GM21737 (cell line): Measurements from ENCODE around the gene GPATCH2L.

Experiments
- ATAC-seq: cut with Tn5 transposase; IDR thresholded peaks from one replicate; pipeline ENCODE4 v1.9.1; 2021; ENCODE audit warnings: mild to moderate bottlenecking, moderate library complexity; ENCODE audit not compliant: unreplicated experiment

The GPATCH2L gene

DNA sequence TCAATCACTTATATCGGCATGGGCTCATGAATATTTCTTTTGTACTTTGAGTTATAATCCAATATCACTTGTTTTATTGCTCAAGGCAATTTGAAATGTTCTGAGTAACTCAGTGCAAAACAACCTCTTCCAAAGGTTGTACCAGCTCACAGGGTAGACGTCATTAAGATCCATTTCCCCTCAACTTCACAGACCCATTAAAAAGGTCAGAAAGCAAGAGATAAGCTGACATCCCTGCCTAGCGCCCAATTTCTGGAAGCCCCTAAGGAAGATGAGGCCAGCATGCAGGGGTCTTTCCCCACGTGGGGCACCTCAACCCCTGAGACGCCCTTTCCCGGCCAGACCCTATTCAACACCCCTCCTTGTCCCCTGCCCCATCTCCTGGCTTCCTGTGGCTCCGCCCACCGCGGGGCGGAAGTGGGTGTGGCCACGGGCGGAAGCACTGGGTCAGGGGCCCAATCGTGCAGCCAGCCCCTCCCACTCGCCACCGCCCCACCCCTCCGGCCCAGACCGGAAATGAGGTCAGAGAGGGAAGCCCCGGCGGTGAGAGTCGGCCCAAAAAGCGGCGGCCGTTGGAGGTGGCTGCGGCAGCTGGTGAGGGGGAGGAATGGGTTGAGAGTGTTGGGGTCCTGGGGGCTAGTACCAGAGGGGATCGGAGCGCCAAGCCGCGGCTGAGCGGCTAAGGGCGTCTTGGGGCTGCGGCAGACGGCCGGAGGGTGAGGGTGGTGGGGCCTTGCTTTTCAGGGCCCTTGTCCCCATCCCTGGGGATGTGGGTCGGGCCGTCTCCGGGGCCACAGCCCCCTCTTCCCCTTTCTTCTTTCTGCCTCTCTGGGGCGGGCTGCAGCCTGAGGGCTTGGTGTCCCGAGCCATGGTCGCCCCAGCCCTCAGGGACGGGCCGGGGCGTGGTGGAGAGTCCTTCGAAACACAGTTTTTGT, at the start of gene GPATCH2L:
Gene GPATCH2L (plus strand): TSS at position 525 of the 935 bp plus-strand sequence. CDS start 2,442 bp downstream, outside the sequence.
- ATAC-seq: peak; percentile 80

DNA sequence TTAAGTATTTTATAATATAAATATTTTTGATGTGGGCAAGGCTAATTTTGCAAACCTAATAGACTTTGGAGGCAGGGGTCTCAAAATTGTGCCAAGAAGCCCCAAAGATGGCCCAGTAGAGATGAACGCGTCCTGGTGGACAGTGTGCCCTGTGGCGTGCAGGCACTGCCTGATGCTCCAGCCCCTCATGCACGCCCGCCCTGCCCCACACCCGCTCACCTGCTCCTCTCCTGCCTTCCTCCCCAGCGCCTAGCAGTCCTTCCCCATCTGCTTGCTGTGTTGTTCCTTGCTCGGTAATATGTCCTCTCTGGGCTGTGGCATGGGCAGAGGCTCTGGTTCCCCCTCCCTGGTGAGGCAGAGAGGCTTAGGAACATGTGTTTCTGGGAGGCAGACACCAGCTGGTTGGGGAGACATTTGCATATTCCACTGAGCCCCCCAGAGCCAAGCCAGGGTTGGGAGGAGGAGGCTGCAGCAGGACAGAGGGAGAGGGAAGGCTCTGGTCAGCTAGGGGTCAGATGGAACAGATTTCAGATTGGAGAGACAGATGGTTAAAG, 46.8 kb upstream of the GPATCH2L start:
- ATAC-seq: no peak

DNA sequence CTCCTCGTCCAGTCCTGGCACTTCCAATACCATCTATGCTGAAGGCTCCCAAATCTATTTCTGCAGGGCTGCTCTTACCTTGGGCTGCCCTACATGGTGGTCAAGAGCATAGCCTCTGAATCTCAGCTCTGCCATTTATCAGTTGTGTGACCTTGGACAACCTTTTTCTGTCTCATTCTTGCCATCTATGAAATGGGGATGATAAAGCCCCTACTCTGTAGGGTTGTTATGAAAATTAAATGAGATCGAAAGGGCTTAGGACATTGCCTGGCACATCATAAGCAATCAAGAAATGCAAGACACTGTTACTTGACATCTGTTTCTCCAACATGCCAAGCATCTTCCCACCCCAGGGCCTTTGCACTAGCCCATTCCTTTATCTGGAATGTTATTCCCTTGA, 45.5 kb upstream of the GPATCH2L start:
- ATAC-seq: no peak

DNA sequence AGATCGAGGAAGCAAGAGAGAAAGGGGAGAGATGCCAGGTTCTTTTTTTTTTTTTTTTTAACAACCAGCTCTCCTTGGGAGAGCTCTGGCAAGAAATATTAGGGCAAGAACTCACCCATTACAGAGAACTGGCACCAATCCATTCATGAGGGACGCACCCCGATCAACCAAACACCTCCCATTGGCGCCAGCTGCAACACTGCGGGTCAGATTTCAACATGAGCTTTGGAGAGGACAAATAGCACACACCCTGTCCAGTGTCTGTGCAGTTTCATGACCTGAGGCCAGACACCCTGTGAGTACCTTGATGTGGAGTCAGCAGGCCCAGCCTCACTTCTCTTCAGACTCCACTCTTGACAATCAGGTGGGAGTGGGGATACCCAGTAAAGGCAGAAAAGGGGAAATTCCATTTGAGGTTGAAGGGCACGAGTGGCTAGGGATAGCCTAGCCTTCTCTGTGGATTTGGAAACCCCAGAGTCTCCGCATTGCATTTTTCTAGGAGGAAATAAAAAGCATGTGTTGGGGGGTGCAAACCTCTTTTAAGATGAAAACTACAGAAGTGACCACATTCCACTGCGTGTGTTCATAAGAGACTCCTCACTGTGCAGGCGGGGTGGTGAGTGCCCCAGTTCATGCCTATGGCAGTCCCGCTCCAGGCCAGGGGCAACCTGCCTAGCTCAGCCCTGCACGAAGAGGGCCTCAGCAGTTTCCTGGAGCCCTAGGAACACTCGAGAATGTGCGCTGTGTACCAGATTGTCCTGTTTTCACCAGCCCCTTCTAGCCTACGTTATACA, 42.4 kb upstream of the GPATCH2L start:
- ATAC-seq: no peak

GRCh38 chr14:76112889-76113624, 38.7 kb upstream of the GPATCH2L start:
- ATAC-seq: no peak

DNA sequence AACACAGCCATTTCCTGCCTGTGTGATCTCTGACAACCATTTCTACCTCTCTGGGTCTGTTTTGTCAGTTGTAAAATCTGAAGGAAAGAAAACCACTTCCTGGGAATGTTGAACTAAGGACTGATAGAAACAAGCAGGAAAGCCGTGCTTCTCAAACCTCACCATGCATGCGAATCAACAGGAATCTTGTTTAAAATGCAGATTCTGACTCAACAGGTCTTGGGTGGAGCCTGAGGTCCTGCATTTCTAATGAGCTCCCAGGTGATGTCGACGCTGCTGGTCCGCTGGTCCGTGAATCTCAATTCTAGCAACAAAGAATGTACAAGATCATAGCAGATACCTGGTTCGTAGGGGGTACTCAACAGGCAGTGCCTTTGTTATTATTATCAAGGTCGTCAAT, 38.0 kb upstream of the GPATCH2L start:
- ATAC-seq: no peak

DNA sequence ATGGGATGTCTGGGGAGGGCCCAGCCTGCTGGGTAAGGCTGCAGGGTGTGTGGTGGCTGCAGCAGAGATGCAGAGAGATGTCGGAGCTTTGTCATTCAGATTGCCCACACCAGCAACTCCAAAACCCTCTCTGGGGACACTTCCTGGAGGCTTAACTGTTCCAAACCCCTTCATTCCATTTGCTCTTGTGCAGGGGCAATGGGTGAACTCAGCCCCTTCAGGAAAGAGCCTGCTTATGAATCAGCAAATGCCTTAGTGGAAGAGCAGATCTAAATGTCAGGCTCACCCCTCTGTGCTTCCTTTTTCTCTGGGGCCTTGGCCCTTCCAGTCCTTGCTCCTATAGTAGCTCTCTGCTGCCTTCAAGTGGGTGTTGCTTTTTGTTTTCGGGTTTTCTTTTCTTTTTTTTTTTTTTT, 36.7 kb upstream of the GPATCH2L start:
- no peak for ATAC-seq

DNA sequence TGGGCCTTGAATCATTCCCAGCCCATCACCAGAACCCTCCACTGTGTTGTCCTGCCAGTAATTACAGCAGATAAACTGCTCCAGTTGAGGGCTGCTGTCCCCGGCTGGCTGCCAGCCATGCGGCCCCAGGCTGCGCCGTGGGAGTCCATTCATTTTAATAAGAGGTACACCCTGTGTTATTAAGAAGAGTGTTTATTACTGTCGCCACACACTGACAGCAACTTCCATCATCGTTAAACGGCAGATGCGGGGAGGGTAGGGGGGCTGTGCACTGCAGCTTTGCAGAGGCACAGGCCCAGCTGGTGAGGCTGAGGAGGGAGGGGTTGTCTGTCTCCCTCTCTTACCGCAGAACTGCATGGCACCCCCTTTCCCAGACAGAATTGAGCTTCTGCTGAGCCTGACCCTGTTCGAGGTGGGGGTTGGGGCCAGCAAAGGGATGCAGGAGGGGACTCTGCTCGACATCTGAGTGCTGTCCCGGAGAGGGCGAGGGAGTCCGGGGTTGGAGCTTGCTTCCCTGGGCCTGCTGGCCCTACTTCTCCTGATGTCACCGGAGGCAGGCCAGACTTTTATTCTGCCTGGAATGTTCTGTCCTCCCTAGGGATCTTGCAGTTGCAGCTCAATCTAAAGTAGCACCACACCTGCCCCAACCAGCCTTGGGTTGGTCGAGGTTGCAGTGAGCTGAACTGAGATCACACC, 33.8 kb upstream of the GPATCH2L start:
- no peak for ATAC-seq

DNA sequence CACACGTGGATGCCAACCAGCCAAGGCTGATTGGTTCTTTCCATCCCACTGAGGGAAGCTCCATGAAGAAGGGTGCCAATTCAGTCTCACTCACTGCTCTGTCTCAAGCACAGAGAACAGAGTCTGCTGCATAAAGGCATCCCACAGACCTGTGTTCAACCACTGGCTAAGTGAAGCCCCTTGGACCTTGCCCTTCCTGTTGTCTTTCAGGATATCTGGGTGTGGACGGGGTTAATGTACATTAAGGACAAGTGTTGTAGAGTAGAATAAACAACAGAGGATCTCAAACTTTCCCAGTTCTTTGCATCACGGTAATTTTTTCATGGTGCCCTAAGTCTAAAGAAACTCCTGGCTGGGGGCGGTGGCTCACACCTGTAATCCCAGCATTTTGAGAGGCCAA, 33.1 kb upstream of the GPATCH2L start:
- ATAC-seq: no peak

- no peak for ATAC-seq
These were observed 30.5 kb upstream of the GPATCH2L start for GRCh38 chr14:76121089-76121748.

- no peak for ATAC-seq
These were observed 28.1 kb upstream of the GPATCH2L start for GRCh38 chr14:76123426-76124225.

- ATAC-seq: no peak
These were observed 26.2 kb upstream of the GPATCH2L start for GRCh38 chr14:76125511-76125910.

GRCh38 chr14:76126076-76126475, 25.6 kb upstream of the GPATCH2L start:
- no peak for ATAC-seq

- no peak for ATAC-seq
These were observed 21.7 kb upstream of the GPATCH2L start for GRCh38 chr14:76129851-76130576.

DNA sequence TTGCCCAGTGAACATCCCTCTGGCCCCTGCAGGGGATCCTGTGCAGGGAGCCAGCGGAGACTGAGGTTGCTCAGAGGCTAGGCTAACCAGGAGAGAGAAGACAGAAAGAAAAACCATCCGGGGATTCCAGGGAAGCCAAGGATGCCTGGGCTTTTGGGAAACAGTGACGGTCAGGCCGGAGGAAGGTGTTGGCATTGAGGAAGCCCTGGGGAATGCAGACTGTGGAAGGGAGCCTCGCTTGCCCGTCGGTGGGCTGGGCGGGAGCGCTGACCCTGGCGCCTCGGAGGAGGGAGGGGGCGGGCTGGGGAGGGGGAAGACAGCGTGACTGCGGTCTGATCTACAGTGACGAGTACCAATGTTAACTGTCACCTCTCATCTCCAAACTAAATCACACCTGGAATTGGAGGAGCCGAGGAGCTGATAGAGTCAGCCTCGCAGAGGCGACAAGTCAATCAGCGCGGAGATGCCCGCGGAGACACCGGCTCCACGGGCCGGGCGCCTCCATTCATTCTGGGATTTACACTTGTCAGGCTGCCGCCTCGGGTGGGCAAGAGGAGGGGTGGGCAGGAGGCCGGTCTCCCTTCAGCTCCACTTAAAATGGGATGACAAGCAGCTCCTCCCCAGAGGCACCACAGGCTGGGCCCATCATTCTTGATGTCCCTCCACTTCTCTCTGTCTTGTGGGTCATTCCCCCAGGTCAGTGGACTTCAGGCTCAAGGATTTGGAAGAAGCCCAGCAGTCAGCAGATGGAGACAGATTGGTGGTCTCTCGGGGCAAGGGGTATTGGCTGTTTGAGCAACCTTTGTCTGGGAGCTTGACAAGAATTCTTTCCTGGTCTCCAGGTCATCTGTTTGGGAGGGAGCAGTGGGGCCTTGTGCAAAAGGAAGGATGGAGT, 20.4 kb upstream of the GPATCH2L start:
- ATAC-seq: no peak

DNA sequence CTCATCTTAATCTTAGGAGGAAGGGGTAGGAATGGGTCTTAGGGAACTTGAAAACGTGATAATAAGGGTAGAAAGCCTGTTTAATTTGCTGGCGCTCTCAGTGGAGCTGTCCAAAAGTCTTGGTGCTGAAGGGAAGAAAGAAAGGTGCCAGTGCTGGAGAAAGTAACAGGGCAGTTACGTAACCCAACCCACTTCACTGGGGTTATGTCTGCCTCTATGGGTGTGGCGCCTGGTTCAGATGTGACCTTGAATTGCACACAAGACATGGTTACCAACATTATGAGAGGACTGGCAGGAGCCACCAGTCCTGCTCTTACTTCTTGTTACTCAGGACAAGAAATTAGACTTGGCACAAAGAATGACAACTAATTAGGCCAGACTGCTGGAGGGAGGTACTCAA, 18.6 kb upstream of the GPATCH2L start:
- no peak for ATAC-seq

DNA sequence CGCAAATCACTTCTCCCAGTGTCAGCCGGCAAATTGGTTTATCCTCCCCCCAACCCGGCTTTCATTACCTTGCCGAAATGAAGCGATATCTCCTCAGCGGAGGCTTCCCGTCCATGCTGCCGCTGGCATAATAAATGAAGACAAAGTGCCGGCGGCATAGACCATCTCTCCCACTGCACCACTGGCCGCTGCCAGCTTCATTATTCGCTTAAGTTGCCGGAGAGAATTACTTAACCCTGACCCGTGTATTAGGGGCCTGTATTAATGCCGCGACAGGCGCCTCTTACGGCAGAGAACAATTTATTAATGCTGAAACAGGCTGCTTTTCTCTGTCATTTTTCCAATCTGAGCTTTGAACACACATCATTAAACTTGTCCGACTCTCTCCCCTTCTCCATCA, 17.5 kb upstream of the GPATCH2L start:
- no peak for ATAC-seq
